Common myeloid progenitor, CD34-positive (primary cell): ENCODE measurements around the gene FAM222A.

Experiments used
- CTCF ChIA-PET: fragments of 350-600 bp; sonication (Branson Sonifier 250); formaldehyde crosslinking; loops from one replicate; lab custom pipeline; 2021; ENCODE audit warnings: antibody characterized with exemption; lab: Charles Lee
- POLR2A ChIA-PET: fragments of 350-600 bp; sonication (Branson Sonifier 250); formaldehyde crosslinking; loops from one replicate; lab custom pipeline; 2021; ENCODE audit warnings: antibody characterized with exemption; lab: Charles Lee
- DNase-seq, 3 donors: peaks; one replicate each; pipeline versions ENCODE4 v3.0.0 to v3.0.0-alpha.2; 2013
- H3K27ac ChIP-seq, 2 experiments: 1 replicate in 1 of 2; 2 replicates in 1 of 2; pipeline ENCODE4 v1.7.0; 2013; ENCODE audit warnings: inconsistent platforms in 2 of 2, low read length in 2 of 2, mild to moderate bottlenecking in 2 of 2, low read depth in 1 of 2, moderate library complexity in 1 of 2; ENCODE audit not compliant: severe bottlenecking in 2 of 2, insufficient read depth in 1 of 2, poor library complexity in 1 of 2
- H3K27me3 ChIP-seq, 5 experiments: replicated peaks in 2 of 5; 1 replicate in 3 of 5; 2 replicates in 2 of 5; pipeline versions ENCODE4 v1.6.1 to v1.7.0; 2013; ENCODE audit warnings: low read length in 4 of 5, mild to moderate bottlenecking in 2 of 5, moderate library complexity in 2 of 5, inconsistent platforms in 1 of 5; ENCODE audit not compliant: insufficient read depth in 5 of 5, control insufficient read depth in 4 of 5
- H3K36me3 ChIP-seq, 4 experiments: 1 replicate in 2 of 4; 2 replicates in 2 of 4; pipeline versions ENCODE4 v1.6.1 to v1.7.0; 2013; ENCODE audit warnings: low read length in 3 of 4, control low read depth in 1 of 4, mild to moderate bottlenecking in 1 of 4; ENCODE audit not compliant: control insufficient read depth in 4 of 4, insufficient read depth in 4 of 4
- H3K4me1 ChIP-seq, 4 experiments: 1 replicate in 3 of 4; 2 replicates in 1 of 4; pipeline versions ENCODE4 v1.6.1 to v1.7.1; 2013; ENCODE audit warnings: low read length in 3 of 4, mild to moderate bottlenecking in 3 of 4, control low read depth in 1 of 4, inconsistent platforms in 1 of 4, moderate library complexity in 1 of 4; ENCODE audit not compliant: control insufficient read depth in 4 of 4, insufficient read depth in 4 of 4; ENCODE audit errors: control extremely low read depth in 1 of 4
- H3K4me3 ChIP-seq, 7 experiments: 1 replicate in 4 of 7; 2 replicates in 3 of 7; pipeline versions ENCODE4 v1.5.1 to v1.7.0; 2013; ENCODE audit warnings: mild to moderate bottlenecking in 7 of 7, low read length in 6 of 7, moderate library complexity in 6 of 7, inconsistent platforms in 2 of 7, low read depth in 2 of 7, control low read depth in 1 of 7; ENCODE audit not compliant: insufficient read depth in 4 of 7, control insufficient read depth in 1 of 7; ENCODE audit errors: extremely low read depth in 1 of 7
- H3K9me3 ChIP-seq, 5 experiments: 1 replicate in 4 of 5; 2 replicates in 1 of 5; pipeline versions ENCODE4 v1.6.1 to v1.7.1; 2013; ENCODE audit warnings: low read length in 4 of 5, mild to moderate bottlenecking in 2 of 5, inconsistent platforms in 1 of 5, low read depth in 1 of 5, moderate library complexity in 1 of 5; ENCODE audit not compliant: control insufficient read depth in 4 of 5, insufficient read depth in 2 of 5; ENCODE audit errors: control extremely low read depth in 1 of 5
- WGBS: methylation state at CpG from one replicate; pipeline ENCODE4 v1.1.5; 2013; ENCODE audit not compliant: insufficient coverage; 5-methylcytosine and 5-hydroxymethylcytosine counted together

Gene FAM222A

GRCh38 chr12:109810954-109811623, 97.5 kb downstream of the FAM222A start:
- no peaks in the 10 kb centered on the region for H3K4me1 ChIP-seq
- 91% methylated on average over 8 of the region's 10 CpGs for whole genome bisulfite sequencing
- no peaks in the 10 kb centered on the region for H3K36me3 ChIP-seq
- no peak for DNase-seq
- ChIA-PET CTCF (no interaction called here), POLR2A (no interaction called here)
- no peak overlapping the region for H3K4me3 ChIP-seq
- peaks cover 0 to 2% (median 0%) of the 10 kb centered on the region in 5 experiments for H3K27me3 ChIP-seq
- H3K27ac ChIP-seq = no peak overlapping the region
- no peaks in the 10 kb centered on the region for H3K9me3 ChIP-seq

- CTCF ChIA-PET = interaction anchor here (0.8 kb wide), 1 partner anchor 34 kb away, joined by 3 read pairs; no protein-coding TSS in a partner anchor
- DNase-seq = no peak
- 84% methylated on average over 4 of the region's 5 CpGs for WGBS
- H3K4me1 ChIP-seq = no peaks in the 10 kb centered on the region
- POLR2A ChIA-PET = no interaction called here
- H3K27ac ChIP-seq = no peak overlapping the region
- H3K9me3 ChIP-seq = no peaks in the 10 kb centered on the region
- no peak overlapping the region for H3K4me3 ChIP-seq
- peaks cover 0 to 2% (median 0%) of the 10 kb centered on the region in 5 experiments for H3K27me3 ChIP-seq
- H3K36me3 ChIP-seq = no peaks in the 10 kb centered on the region
Observed at GRCh38 chr12:109811624-109811995, 98.0 kb downstream of the FAM222A start.

- Histone ChIP-seq H3K4me1 (no peaks in the 10 kb centered on the region), H3K36me3 (no peaks in the 10 kb centered on the region), H3K9me3 (no peaks in the 10 kb centered on the region), H3K27me3 (peaks cover 0 to 2% (median 0%) of the 10 kb centered on the region in 5 experiments), H3K4me3 (no peak overlapping the region), H3K27ac (no peak overlapping the region)
- 96% methylated on average over 6 of the region's 6 CpGs for WGBS
- POLR2A ChIA-PET = no interaction called here
- DNase-seq = no peak
- CTCF ChIA-PET = no interaction called here
Observed at GRCh38 chr12:109813810-109814416, 100.3 kb downstream of the FAM222A start.

- WGBS = 53% methylated on average over 8 of the region's 20 CpGs
- POLR2A ChIA-PET = interaction anchor here (0.6 kb wide), 2 partner anchors 263 to 470 kb away, joined by 3 to 4 read pairs; no protein-coding TSS in a partner anchor
- H3K27me3 ChIP-seq = peaks cover 0 to 2% (median 0%) of the 10 kb centered on the region in 5 experiments
Observed at GRCh38 chr12:109814600-109815150, 101.0 kb downstream of the FAM222A start.

GRCh38 chr12:109815225-109815624, 101.6 kb downstream of the FAM222A start:
- no peak overlapping the region for H3K4me3 ChIP-seq
- H3K36me3 ChIP-seq = no peaks in the 10 kb centered on the region
- no peak overlapping the region for H3K27ac ChIP-seq
- H3K9me3 ChIP-seq = no peaks in the 10 kb centered on the region
- CTCF ChIA-PET = interaction anchor here (0.8 to 2.0 kb wide), 3 partner anchors 9 to 30 kb away, joined by 3 to 8 read pairs (median 4); no protein-coding TSS in a partner anchor
- WGBS = 88% methylated on average over 4 of the region's 4 CpGs
- peaks cover 0 to 2% (median 0%) of the 10 kb centered on the region in 5 experiments for H3K27me3 ChIP-seq
- no peaks in the 10 kb centered on the region for H3K4me1 ChIP-seq
- no peak for DNase-seq
- POLR2A ChIA-PET = interaction anchor here (0.6 kb wide), 1 partner anchor 469 kb away, joined by 3 read pairs; no protein-coding TSS in a partner anchor

More at GRCh38 chr12:109814600-109815150, 101.0 kb downstream of the FAM222A start:
- CTCF ChIA-PET = interaction anchor here (1.5 to 2.0 kb wide), 2 partner anchors 10 to 31 kb away, joined by 4 to 8 read pairs; no protein-coding TSS in a partner anchor
- Histone ChIP-seq H3K9me3 (no peaks in the 10 kb centered on the region), H3K27ac (no peak overlapping the region), H3K36me3 (no peaks in the 10 kb centered on the region), H3K4me3 (no peak overlapping the region), H3K4me1 (no peaks in the 10 kb centered on the region)
- DNase-seq = peak in 2 of 3 donors; percentile 17 to 41

- peaks cover 0 to 2% (median 0%) of the 10 kb centered on the region in 5 experiments for H3K27me3 ChIP-seq
- no peak for DNase-seq
- H3K4me3 ChIP-seq = no peak overlapping the region
- H3K27ac ChIP-seq = no peak overlapping the region
- no peaks in the 10 kb centered on the region for H3K4me1 ChIP-seq
- ChIA-PET POLR2A (interaction anchor here (0.6 kb wide), 2 partner anchors 32 to 160 kb away, joined by 3 to 6 read pairs; no protein-coding TSS in a partner anchor), CTCF (interaction anchor here (0.8 to 2.0 kb wide), 4 partner anchors 10 to 29 kb away, joined by 3 to 8 read pairs (median 4); no protein-coding TSS in a partner anchor)
- WGBS = 97% methylated on average over 5 of the region's 10 CpGs
- no peaks in the 10 kb centered on the region for H3K36me3 ChIP-seq
- no peaks in the 10 kb centered on the region for H3K9me3 ChIP-seq
Observed at GRCh38 chr12:109815757-109816617, 102.4 kb downstream of the FAM222A start.
